ENCODE results near the gene PLEKHD1.

Gene PLEKHD1

GRCh38 chr14:69525896-69526295 lies 41.4 kb downstream of the PLEKHD1 start:
- no peak overlapping the region for H3K9ac ChIP-seq (ENCODE audit: low read depth, low read length)
- no peaks in the 10 kb centered on the region for H3K4me1 ChIP-seq (ENCODE audit: control insufficient read depth, insufficient read depth, low read length)
- H3K36me3 ChIP-seq (ENCODE audit: insufficient read depth, low read length): no peaks in the 10 kb centered on the region
- H3K4me3 ChIP-seq (ENCODE audit: low read length): no peak overlapping the region
- no peak overlapping the region for H3K4me2 ChIP-seq (ENCODE audit: low read length)
- peaks cover 80% of the 10 kb centered on the region for H3K27me3 ChIP-seq (ENCODE audit: control insufficient read depth, insufficient read depth, low read length)
- H3K9me3 ChIP-seq (replicated peaks; ENCODE audit: low read length): no peaks in the 10 kb centered on the region

GRCh38 chr14:69527635-69528034 lies 43.1 kb downstream of the PLEKHD1 start:
- Histone ChIP-seq H3K9ac (ENCODE audit: low read depth, low read length) (no peak overlapping the region), H3K4me1 (ENCODE audit: control insufficient read depth, insufficient read depth, low read length) (no peaks in the 10 kb centered on the region)

GRCh38 chr14:69528143-69528542 lies 43.6 kb downstream of the PLEKHD1 start:
- H3K36me3 ChIP-seq (ENCODE audit: insufficient read depth, low read length): no peaks in the 10 kb centered on the region
- no peak overlapping the region for H3K4me3 ChIP-seq (ENCODE audit: low read length)
- H3K4me1 ChIP-seq (ENCODE audit: control insufficient read depth, insufficient read depth, low read length): no peaks in the 10 kb centered on the region
- no peak overlapping the region for H3K4me2 ChIP-seq (ENCODE audit: low read length)
- H3K27me3 ChIP-seq (ENCODE audit: control insufficient read depth, insufficient read depth, low read length): peaks cover 85% of the 10 kb centered on the region
- no peak overlapping the region for H3K9ac ChIP-seq (ENCODE audit: low read depth, low read length)
- no peaks in the 10 kb centered on the region for H3K9me3 ChIP-seq (replicated peaks; ENCODE audit: low read length)

More at GRCh38 chr14:69527635-69528034, 43.1 kb downstream of the PLEKHD1 start:
- H3K36me3 ChIP-seq (ENCODE audit: insufficient read depth, low read length): no peaks in the 10 kb centered on the region
- no peak overlapping the region for H3K4me3 ChIP-seq (ENCODE audit: low read length)
- H3K4me2 ChIP-seq (ENCODE audit: low read length): no peak overlapping the region
- peaks cover 80% of the 10 kb centered on the region for H3K27me3 ChIP-seq (ENCODE audit: control insufficient read depth, insufficient read depth, low read length)
- H3K9me3 ChIP-seq (replicated peaks; ENCODE audit: low read length): no peaks in the 10 kb centered on the region

- no peaks in the 10 kb centered on the region for H3K36me3 ChIP-seq (ENCODE audit: insufficient read depth, low read length)
- H3K4me2 ChIP-seq (ENCODE audit: low read length): no peak overlapping the region
- H3K4me3 ChIP-seq (ENCODE audit: low read length): no peak overlapping the region
- H3K27me3 ChIP-seq (ENCODE audit: control insufficient read depth, insufficient read depth, low read length): peaks cover 85% of the 10 kb centered on the region
- no peaks in the 10 kb centered on the region for H3K4me1 ChIP-seq (ENCODE audit: control insufficient read depth, insufficient read depth, low read length)
- no peaks in the 10 kb centered on the region for H3K9me3 ChIP-seq (replicated peaks; ENCODE audit: low read length)
- H3K9ac ChIP-seq (ENCODE audit: low read depth, low read length): no peak overlapping the region
Observed at GRCh38 chr14:69528930-69529329, 44.4 kb downstream of the PLEKHD1 start.

- H3K27me3 ChIP-seq (ENCODE audit: control insufficient read depth, insufficient read depth, low read length): peaks cover 79% of the 10 kb centered on the region
- no peak overlapping the region for H3K9ac ChIP-seq (ENCODE audit: low read depth, low read length)
- H3K4me2 ChIP-seq (ENCODE audit: low read length): no peak overlapping the region
Observed at GRCh38 chr14:69529563-69529962, 45.0 kb downstream of the PLEKHD1 start.

GRCh38 chr14:69530095-69530494 lies 45.6 kb downstream of the PLEKHD1 start:
- Histone ChIP-seq H3K4me2 (ENCODE audit: low read length) (no peak overlapping the region), H3K36me3 (ENCODE audit: insufficient read depth, low read length) (no peaks in the 10 kb centered on the region), H3K4me1 (ENCODE audit: control insufficient read depth, insufficient read depth, low read length) (no peaks in the 10 kb centered on the region), H3K9me3 (replicated peaks; ENCODE audit: low read length) (no peaks in the 10 kb centered on the region), H3K27me3 (ENCODE audit: control insufficient read depth, insufficient read depth, low read length) (peaks cover 74% of the 10 kb centered on the region), H3K9ac (ENCODE audit: low read depth, low read length) (no peak overlapping the region), H3K4me3 (ENCODE audit: low read length) (no peak overlapping the region)

More at GRCh38 chr14:69529563-69529962, 45.0 kb downstream of the PLEKHD1 start:
- Histone ChIP-seq H3K4me3 (ENCODE audit: low read length) (no peak overlapping the region), H3K4me1 (ENCODE audit: control insufficient read depth, insufficient read depth, low read length) (no peaks in the 10 kb centered on the region), H3K36me3 (ENCODE audit: insufficient read depth, low read length) (no peaks in the 10 kb centered on the region), H3K9me3 (replicated peaks; ENCODE audit: low read length) (no peaks in the 10 kb centered on the region)

- Histone ChIP-seq H3K9ac (ENCODE audit: low read depth, low read length) (no peak overlapping the region), H3K4me1 (ENCODE audit: control insufficient read depth, insufficient read depth, low read length) (no peaks in the 10 kb centered on the region), H3K4me2 (ENCODE audit: low read length) (no peak overlapping the region), H3K36me3 (ENCODE audit: insufficient read depth, low read length) (no peaks in the 10 kb centered on the region), H3K4me3 (ENCODE audit: low read length) (no peak overlapping the region), H3K9me3 (replicated peaks; ENCODE audit: low read length) (no peaks in the 10 kb centered on the region), H3K27me3 (ENCODE audit: control insufficient read depth, insufficient read depth, low read length) (peaks cover 72% of the 10 kb centered on the region)
Observed at GRCh38 chr14:69531135-69531534, 46.6 kb downstream of the PLEKHD1 start.

- peaks cover 71% of the 10 kb centered on the region for H3K27me3 ChIP-seq (ENCODE audit: control insufficient read depth, insufficient read depth, low read length)
Observed at GRCh38 chr14:69532561-69533340, 48.2 kb downstream of the PLEKHD1 start.

GRCh38 chr14:69535230-69535848 lies 50.8 kb downstream of the PLEKHD1 start:
- H3K36me3 ChIP-seq (ENCODE audit: insufficient read depth, low read length): no peaks in the 10 kb centered on the region
- no peaks in the 10 kb centered on the region for H3K9me3 ChIP-seq (replicated peaks; ENCODE audit: low read length)
- peaks cover 64% of the 10 kb centered on the region for H3K27me3 ChIP-seq (ENCODE audit: control insufficient read depth, insufficient read depth, low read length)
- no peak overlapping the region for H3K4me3 ChIP-seq (ENCODE audit: low read length)
- H3K9ac ChIP-seq (ENCODE audit: low read depth, low read length): no peak overlapping the region
- no peaks in the 10 kb centered on the region for H3K4me1 ChIP-seq (ENCODE audit: control insufficient read depth, insufficient read depth, low read length)
- H3K4me2 ChIP-seq (ENCODE audit: low read length): no peak overlapping the region

More at GRCh38 chr14:69532561-69533340, 48.2 kb downstream of the PLEKHD1 start:
- Histone ChIP-seq H3K4me3 (ENCODE audit: low read length) (no peak overlapping the region), H3K36me3 (ENCODE audit: insufficient read depth, low read length) (no peaks in the 10 kb centered on the region), H3K4me1 (ENCODE audit: control insufficient read depth, insufficient read depth, low read length) (no peaks in the 10 kb centered on the region), H3K9ac (ENCODE audit: low read depth, low read length) (no peak overlapping the region), H3K9me3 (replicated peaks; ENCODE audit: low read length) (no peaks in the 10 kb centered on the region), H3K4me2 (ENCODE audit: low read length) (no peak overlapping the region)

- Histone ChIP-seq H3K9me3 (replicated peaks; ENCODE audit: low read length) (no peaks in the 10 kb centered on the region), H3K36me3 (ENCODE audit: insufficient read depth, low read length) (no peaks in the 10 kb centered on the region), H3K4me1 (ENCODE audit: control insufficient read depth, insufficient read depth, low read length) (no peaks in the 10 kb centered on the region), H3K27me3 (ENCODE audit: control insufficient read depth, insufficient read depth, low read length) (peaks cover 51% of the 10 kb centered on the region), H3K4me2 (ENCODE audit: low read length) (no peak overlapping the region), H3K9ac (ENCODE audit: low read depth, low read length) (no peak overlapping the region), H3K4me3 (ENCODE audit: low read length) (no peak overlapping the region)
Observed at GRCh38 chr14:69536971-69537370, 52.4 kb downstream of the PLEKHD1 start.

GRCh38 chr14:69537900-69538299 lies 53.4 kb downstream of the PLEKHD1 start:
- Histone ChIP-seq H3K4me2 (ENCODE audit: low read length) (no peak overlapping the region), H3K9me3 (replicated peaks; ENCODE audit: low read length) (no peaks in the 10 kb centered on the region), H3K4me1 (ENCODE audit: control insufficient read depth, insufficient read depth, low read length) (no peaks in the 10 kb centered on the region), H3K36me3 (ENCODE audit: insufficient read depth, low read length) (no peaks in the 10 kb centered on the region), H3K9ac (ENCODE audit: low read depth, low read length) (no peak overlapping the region), H3K27me3 (ENCODE audit: control insufficient read depth, insufficient read depth, low read length) (peaks cover 45% of the 10 kb centered on the region), H3K4me3 (ENCODE audit: low read length) (no peak overlapping the region)

- Histone ChIP-seq H3K36me3 (ENCODE audit: insufficient read depth, low read length) (no peaks in the 10 kb centered on the region), H3K4me1 (ENCODE audit: control insufficient read depth, insufficient read depth, low read length) (peaks cover under 1% of the 10 kb centered on the region), H3K9ac (ENCODE audit: low read depth, low read length) (no peak overlapping the region), H3K9me3 (replicated peaks; ENCODE audit: low read length) (no peaks in the 10 kb centered on the region), H3K27me3 (ENCODE audit: control insufficient read depth, insufficient read depth, low read length) (peaks cover 37% of the 10 kb centered on the region), H3K4me2 (ENCODE audit: low read length) (no peak overlapping the region), H3K4me3 (ENCODE audit: low read length) (no peak overlapping the region)
Observed at GRCh38 chr14:69538766-69539165, 54.2 kb downstream of the PLEKHD1 start.

All from skeletal muscle satellite cell (primary cell).